ENCODE measurements around the gene PCSK5. TPM values are rescaled to one million over a fixed set of nuclear protein-coding genes. Genes with fewer than 3 reads are reported as not detected.

Gene PCSK5
- polyA plus RNA-seq, 1 donor (not counting 4 experiments of a cell fraction or from before 2014, with no cell fraction given) = 1.9 TPM

DNA sequence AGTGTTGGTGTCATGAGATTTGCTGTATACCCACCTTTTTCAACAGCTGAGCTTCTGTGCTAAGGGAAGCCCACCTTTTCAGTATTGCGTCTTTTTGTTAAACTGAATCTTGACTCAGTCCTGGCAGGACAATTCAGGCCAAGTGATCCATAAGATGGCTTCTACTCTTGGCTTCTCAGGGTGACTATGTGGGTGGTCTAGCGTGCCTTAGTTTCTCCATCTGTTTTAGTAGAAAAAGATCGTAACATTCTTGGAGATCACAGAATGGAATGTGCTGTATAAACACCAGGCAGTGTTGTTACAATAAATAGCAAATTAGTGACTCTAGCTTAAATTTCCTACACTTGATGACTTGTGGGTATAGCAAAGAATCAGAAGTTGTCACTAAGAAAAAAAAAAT, 66.6 kb downstream of the PCSK5 start:
- Histone ChIP-seq H3K79me2 (ENCODE audit: control insufficient read depth, insufficient read depth, low read length) (no peaks in the 10 kb centered on the region), H4K20me1 (ENCODE audit: control insufficient read depth, extremely low read depth, insufficient read depth, low read length) (no peaks in the 10 kb centered on the region), H3K27me3 (ENCODE audit: control insufficient read depth, extremely low read depth, insufficient read depth, low read length) (no peaks in the 10 kb centered on the region), H3K9me1 (ENCODE audit: control insufficient read depth, extremely low read depth, insufficient read depth, low read length) (no peaks in the 10 kb centered on the region), H3K36me3 (ENCODE audit: control insufficient read depth in 2 of 2, extremely low read depth in 1 of 2, insufficient read depth in 2 of 2, low read length in 2 of 2) (no peaks in the 10 kb centered on the region), H3K9me3 (ENCODE audit: control insufficient read depth, low read depth, low read length) (no peaks in the 10 kb centered on the region), H3K4me3 (ENCODE audit: control insufficient read depth in 2 of 3, extremely low read depth in 1 of 3, insufficient read depth in 2 of 3, low read depth in 1 of 3, low read length in 3 of 3) (no peak overlapping the region), H3K4me1 (ENCODE audit: control insufficient read depth, extremely low read depth, insufficient read depth, low read length) (no peaks in the 10 kb centered on the region), H3K4me2 (ENCODE audit: control insufficient read depth, extremely low read depth, insufficient read depth, low read depth, low read length) (no peak overlapping the region), H3K27ac (ENCODE audit: control insufficient read depth, insufficient read depth, low read length) (no peak overlapping the region), H3K9ac (ENCODE audit: control insufficient read depth, extremely low read depth, insufficient read depth, low read length) (no peak overlapping the region), H2AFZ (ENCODE audit: control insufficient read depth, low read length) (no peak overlapping the region)
- FAIRE-seq (no peak), DNase-seq (ENCODE audit: low read depth, low spot score) (no peak)
- TF ChIP-seq, protein P1, sequence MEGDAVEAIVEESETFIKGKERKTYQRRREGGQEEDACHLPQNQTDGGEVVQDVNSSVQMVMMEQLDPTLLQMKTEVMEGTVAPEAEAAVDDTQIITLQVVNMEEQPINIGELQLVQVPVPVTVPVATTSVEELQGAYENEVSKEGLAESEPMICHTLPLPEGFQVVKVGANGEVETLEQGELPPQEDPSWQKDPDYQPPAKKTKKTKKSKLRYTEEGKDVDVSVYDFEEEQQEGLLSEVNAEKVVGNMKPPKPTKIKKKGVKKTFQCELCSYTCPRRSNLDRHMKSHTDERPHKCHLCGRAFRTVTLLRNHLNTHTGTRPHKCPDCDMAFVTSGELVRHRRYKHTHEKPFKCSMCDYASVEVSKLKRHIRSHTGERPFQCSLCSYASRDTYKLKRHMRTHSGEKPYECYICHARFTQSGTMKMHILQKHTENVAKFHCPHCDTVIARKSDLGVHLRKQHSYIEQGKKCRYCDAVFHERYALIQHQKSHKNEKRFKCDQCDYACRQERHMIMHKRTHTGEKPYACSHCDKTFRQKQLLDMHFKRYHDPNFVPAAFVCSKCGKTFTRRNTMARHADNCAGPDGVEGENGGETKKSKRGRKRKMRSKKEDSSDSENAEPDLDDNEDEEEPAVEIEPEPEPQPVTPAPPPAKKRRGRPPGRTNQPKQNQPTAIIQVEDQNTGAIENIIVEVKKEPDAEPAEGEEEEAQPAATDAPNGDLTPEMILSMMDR (optimal IDR thresholded peaks at IDR 0.05 in 1 of 3, IDR thresholded peaks at IDR 0.05 in 1 of 3, conservative IDR thresholded peaks at IDR 0.05 in 1 of 3; ENCODE audit: extremely low read depth in 1 of 3, insufficient read depth in 2 of 3, low read length in 3 of 3) = no peak
- no peak for TF ChIP-seq EZH2 (IDR thresholded peaks at IDR 0.05; ENCODE audit: low read length)
- dilution Hi-C loops (cut with MboI; ENCODE audit: extremely low pct_ligation_motif_present, low sequenced_read_pairs) = no loop called here

DNA sequence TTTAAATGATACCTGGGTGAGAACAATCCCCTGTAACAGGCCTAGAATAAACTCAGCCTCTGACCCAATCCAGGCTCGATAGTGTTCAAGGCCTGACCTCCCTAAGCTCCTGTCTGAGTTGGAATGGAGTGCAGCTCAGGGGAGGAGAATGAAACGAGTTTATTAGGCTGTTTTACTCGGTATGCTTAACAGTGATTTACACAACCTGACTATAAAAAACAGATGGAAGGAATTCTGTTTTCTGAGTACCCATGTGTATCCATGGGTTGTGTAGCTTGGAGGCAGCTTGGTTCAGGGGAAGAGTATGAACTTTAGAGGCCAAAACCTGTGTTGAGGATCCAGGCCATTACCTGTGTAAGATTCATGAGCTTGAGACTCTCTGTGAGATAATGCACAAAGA, 67.8 kb downstream of the PCSK5 start:
- no peak for FAIRE-seq
- H3K4me1 ChIP-seq (ENCODE audit: control insufficient read depth, extremely low read depth, insufficient read depth, low read length) = no peaks in the 10 kb centered on the region
- dilution Hi-C loops (cut with MboI; ENCODE audit: extremely low pct_ligation_motif_present, low sequenced_read_pairs) = no loop called here

More for the DNA sequence above, 67.8 kb downstream of the PCSK5 start:
- no peak overlapping the region for H3K9ac ChIP-seq (ENCODE audit: control insufficient read depth, extremely low read depth, insufficient read depth, low read length)
- no peak overlapping the region for H2AFZ ChIP-seq (ENCODE audit: control insufficient read depth, low read length)
- no peak overlapping the region for H3K4me2 ChIP-seq (ENCODE audit: control insufficient read depth, extremely low read depth, insufficient read depth, low read depth, low read length)
- TF ChIP-seq, protein P1 (optimal IDR thresholded peaks at IDR 0.05 in 1 of 3, IDR thresholded peaks at IDR 0.05 in 1 of 3, conservative IDR thresholded peaks at IDR 0.05 in 1 of 3; ENCODE audit: extremely low read depth in 1 of 3, insufficient read depth in 2 of 3, low read length in 3 of 3) = no peak
- no peak for TF ChIP-seq EZH2 (IDR thresholded peaks at IDR 0.05; ENCODE audit: low read length)
- no peaks in the 10 kb centered on the region for H3K9me3 ChIP-seq (ENCODE audit: control insufficient read depth, low read depth, low read length)
- H3K27me3 ChIP-seq (ENCODE audit: control insufficient read depth, extremely low read depth, insufficient read depth, low read length) = no peaks in the 10 kb centered on the region
- H3K4me3 ChIP-seq (ENCODE audit: control insufficient read depth in 2 of 3, extremely low read depth in 1 of 3, insufficient read depth in 2 of 3, low read depth in 1 of 3, low read length in 3 of 3) = no peak overlapping the region
- H3K27ac ChIP-seq (ENCODE audit: control insufficient read depth, insufficient read depth, low read length) = no peak overlapping the region
- no peak for DNase-seq (ENCODE audit: low read depth, low spot score)
- H3K9me1 ChIP-seq (ENCODE audit: control insufficient read depth, extremely low read depth, insufficient read depth, low read length) = no peaks in the 10 kb centered on the region
- no peaks in the 10 kb centered on the region for H3K36me3 ChIP-seq (ENCODE audit: control insufficient read depth in 2 of 2, extremely low read depth in 1 of 2, insufficient read depth in 2 of 2, low read length in 2 of 2)
- no peaks in the 10 kb centered on the region for H3K79me2 ChIP-seq (ENCODE audit: control insufficient read depth, insufficient read depth, low read length)
- no peaks in the 10 kb centered on the region for H4K20me1 ChIP-seq (ENCODE audit: control insufficient read depth, extremely low read depth, insufficient read depth, low read length)
